Neural cell (in vitro differentiated cells): ENCODE measurements around the gene EML6. TPM values are rescaled to one million over a fixed set of nuclear protein-coding genes. Genes with fewer than 3 reads are reported as not detected.

Experiments
- H2AFZ ChIP-seq: fragments of 200-600, 300-800 bp; sonication (generic), shearing (Covaris generic); 2 replicates; pipeline ENCODE4 v1.6.0; 2014; ENCODE audit warnings: low read depth, mild to moderate bottlenecking, antibody characterized with exemption, low read length, moderate library complexity
- H3F3A ChIP-seq: fragments of 200-600 bp; shearing (Covaris generic); 2 replicates; pipeline ENCODE4 v1.6.1; 2016; ENCODE audit warnings: mild to moderate bottlenecking, moderate library complexity, mixed read lengths, antibody characterized with exemption, low read length; ENCODE audit not compliant: insufficient read depth, poor library complexity, severe bottlenecking
- H3K27ac ChIP-seq: fragments of 200-600, 300-800 bp; sonication (generic), shearing (Covaris generic); 2 replicates; pipeline ENCODE4 v1.5.1; 2014; ENCODE audit warnings: mild to moderate bottlenecking, low read length, moderate library complexity
- H3K27me3 ChIP-seq: fragments of 300-800, 200-600 bp; sonication (generic), shearing (Covaris generic); 2 replicates; pipeline ENCODE4 v1.6.0; 2014; ENCODE audit warnings: mild to moderate bottlenecking, low read depth, low read length, moderate library complexity; ENCODE audit not compliant: insufficient read depth
- H3K36me3 ChIP-seq: fragments of 300-800, 200-600 bp; sonication (generic), shearing (Covaris generic); 2 replicates; pipeline ENCODE4 v1.5.1; 2014; ENCODE audit warnings: mild to moderate bottlenecking, antibody characterized with exemption, low read length, moderate library complexity; ENCODE audit not compliant: insufficient read depth
- H3K4me2 ChIP-seq: fragments of 300-800, 200-600 bp; sonication (generic), shearing (Covaris generic); 2 replicates; pipeline ENCODE4 v1.6.0; 2014; ENCODE audit warnings: mild to moderate bottlenecking, low read length
- H3K4me3 ChIP-seq: fragments of 300-800, 200-600 bp; sonication (generic), shearing (Covaris generic); 2 replicates; pipeline ENCODE4 v1.5.1; 2014; ENCODE audit warnings: mild to moderate bottlenecking, low read length, moderate library complexity
- H3K79me2 ChIP-seq: fragments of 200-600 bp; shearing (Covaris generic); replicated peaks from 2 replicates; pipeline ENCODE4 v1.6.0; 2014; ENCODE audit warnings: mild to moderate bottlenecking, low read length, moderate library complexity; ENCODE audit not compliant: insufficient read depth
- H3K9ac ChIP-seq: fragments of 300-800, 200-600 bp; sonication (generic), shearing (Covaris generic); 2 replicates; pipeline ENCODE4 v1.6.1; 2016; ENCODE audit warnings: mild to moderate bottlenecking, low read length, mixed read lengths
- H3K9me2 ChIP-seq: fragments of 200-600 bp; shearing (Covaris generic); 2 replicates; pipeline ENCODE4 v1.6.1; 2016; ENCODE audit warnings: mild to moderate bottlenecking, low read length, mixed read lengths; ENCODE audit not compliant: insufficient read depth
- H3K9me3 ChIP-seq: fragments of 200-600, 300-800 bp; sonication (generic), shearing (Covaris generic); 2 replicates; pipeline ENCODE4 v1.6.1; 2016; ENCODE audit warnings: mild to moderate bottlenecking, mixed run types, low read length, moderate library complexity, mixed read lengths
- H4K20me1 ChIP-seq: fragments of 200-600 bp; shearing (Covaris generic); 2 replicates; pipeline ENCODE4 v1.6.1; 2016; ENCODE audit warnings: mild to moderate bottlenecking, mixed run types; ENCODE audit not compliant: insufficient read depth
- CTCF ChIP-seq: fragments of 450-650 bp; IDR thresholded peaks from 2 replicates; pipeline ENCODE4 v1.5.1; 2014; ENCODE audit warnings: antibody characterized with exemption, mild to moderate bottlenecking, moderate library complexity; ENCODE audit not compliant: poor library complexity, severe bottlenecking
- EP300 ChIP-seq: fragments of 450-650 bp; conservative IDR thresholded peaks from 2 replicates; pipeline ENCODE4 v1.6.1; 2014; ENCODE audit warnings: antibody characterized with exemption, mild to moderate bottlenecking, moderate library complexity; ENCODE audit not compliant: poor library complexity, severe bottlenecking
- EZH2 ChIP-seq: fragments of 200-600, 300-800 bp; shearing (Covaris generic), sonication (generic); IDR thresholded peaks from 2 replicates; pipeline ENCODE4 v1.6.1; 2014; ENCODE audit warnings: antibody characterized with exemption, low read length, borderline replicate concordance, mild to moderate bottlenecking; ENCODE audit not compliant: insufficient read depth, poor library complexity, severe bottlenecking
- MXI1 ChIP-seq: fragments of 450-650 bp; conservative IDR thresholded peaks from 2 replicates; pipeline ENCODE4 v1.6.1; 2014; ENCODE audit warnings: antibody characterized with exemption, mild to moderate bottlenecking; ENCODE audit not compliant: poor library complexity, severe bottlenecking
- POLR2AphosphoS5 ChIP-seq: IDR thresholded peaks from 2 replicates; pipeline ENCODE4 v1.6.1; 2012
- RAD21 ChIP-seq: fragments of 450-650 bp; conservative IDR thresholded peaks from 2 replicates; pipeline ENCODE4 v1.6.1; 2014; ENCODE audit warnings: antibody characterized with exemption, mild to moderate bottlenecking, moderate library complexity
- SMC3 ChIP-seq: fragments of 450-650 bp; conservative IDR thresholded peaks from 2 replicates; pipeline ENCODE4 v1.6.1; 2014; ENCODE audit warnings: antibody characterized with exemption, mild to moderate bottlenecking, moderate library complexity; ENCODE audit not compliant: poor library complexity
- TAF1 ChIP-seq: IDR thresholded peaks from 2 replicates; pipeline ENCODE4 v1.6.1; 2012; ENCODE audit warnings: low read depth
- polyA plus RNA-seq: library from polyadenylated mRNA; depleted of rRNA; stranded (reverse); fragments of >200 nt; gene quantifications from 2 replicates; pipeline ENCODE4 v1.2.3, GENCODE V29; 2014
- TF ChIP-seq, protein P1 (sequence below): IDR thresholded peaks from 2 replicates; pipeline ENCODE4 v1.6.1; 2012; ENCODE audit warnings: borderline replicate concordance

EML6 gene
- polyA plus RNA-seq, 1 donor from 2014 or later, result 13.4 TPM

DNA sequence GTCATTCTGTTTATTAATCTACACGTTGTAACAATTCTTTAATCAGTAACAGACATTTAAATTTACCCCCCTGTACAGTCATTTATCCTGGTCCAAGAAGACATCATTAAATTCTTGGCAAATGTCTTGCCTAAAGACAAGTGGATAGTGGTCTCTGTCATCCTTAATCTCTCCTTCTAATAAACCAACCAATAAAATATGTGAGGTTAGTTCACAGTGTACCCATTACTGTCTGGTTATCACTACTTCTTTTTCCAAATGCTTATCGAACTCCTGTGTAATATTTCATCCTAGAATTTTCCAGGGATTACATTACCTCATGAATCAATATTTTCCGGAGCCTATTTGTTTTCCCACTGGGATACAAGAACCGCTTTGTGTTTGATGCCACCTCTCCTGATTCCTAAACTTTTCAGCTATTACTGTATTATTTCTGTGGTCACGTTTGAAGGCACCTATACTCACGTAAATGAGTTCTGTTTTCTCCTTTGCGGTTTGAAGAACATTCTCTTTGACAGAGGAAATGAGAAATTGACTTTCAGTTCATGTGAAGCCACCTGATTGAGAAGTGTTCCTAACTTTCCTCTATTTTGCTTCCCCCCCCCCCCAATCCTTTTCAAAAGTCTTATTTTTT, 195.3 kb downstream of the EML6 start:
- Histone ChIP-seq H3K27ac (no peak overlapping the region), H3K9me3 (no peaks in the 10 kb centered on the region), H3K27me3 (no peaks in the 10 kb centered on the region), H3K36me3 (no peaks in the 10 kb centered on the region), H2AFZ (no peak overlapping the region), H3K4me2 (no peak overlapping the region), H3K79me2 (no peaks in the 10 kb centered on the region), H3F3A (no peaks in the 10 kb centered on the region), H3K4me3 (no peak overlapping the region), H3K9me2 (no peaks in the 10 kb centered on the region), H3K9ac (no peak overlapping the region), H4K20me1 (no peaks in the 10 kb centered on the region)
- no peak for TF ChIP-seq RAD21
- TF ChIP-seq EP300, result no peak
- no peak for TF ChIP-seq CTCF
- no peak for TF ChIP-seq SMC3
- TF ChIP-seq EZH2, result no peak
- TF ChIP-seq, protein P1, sequence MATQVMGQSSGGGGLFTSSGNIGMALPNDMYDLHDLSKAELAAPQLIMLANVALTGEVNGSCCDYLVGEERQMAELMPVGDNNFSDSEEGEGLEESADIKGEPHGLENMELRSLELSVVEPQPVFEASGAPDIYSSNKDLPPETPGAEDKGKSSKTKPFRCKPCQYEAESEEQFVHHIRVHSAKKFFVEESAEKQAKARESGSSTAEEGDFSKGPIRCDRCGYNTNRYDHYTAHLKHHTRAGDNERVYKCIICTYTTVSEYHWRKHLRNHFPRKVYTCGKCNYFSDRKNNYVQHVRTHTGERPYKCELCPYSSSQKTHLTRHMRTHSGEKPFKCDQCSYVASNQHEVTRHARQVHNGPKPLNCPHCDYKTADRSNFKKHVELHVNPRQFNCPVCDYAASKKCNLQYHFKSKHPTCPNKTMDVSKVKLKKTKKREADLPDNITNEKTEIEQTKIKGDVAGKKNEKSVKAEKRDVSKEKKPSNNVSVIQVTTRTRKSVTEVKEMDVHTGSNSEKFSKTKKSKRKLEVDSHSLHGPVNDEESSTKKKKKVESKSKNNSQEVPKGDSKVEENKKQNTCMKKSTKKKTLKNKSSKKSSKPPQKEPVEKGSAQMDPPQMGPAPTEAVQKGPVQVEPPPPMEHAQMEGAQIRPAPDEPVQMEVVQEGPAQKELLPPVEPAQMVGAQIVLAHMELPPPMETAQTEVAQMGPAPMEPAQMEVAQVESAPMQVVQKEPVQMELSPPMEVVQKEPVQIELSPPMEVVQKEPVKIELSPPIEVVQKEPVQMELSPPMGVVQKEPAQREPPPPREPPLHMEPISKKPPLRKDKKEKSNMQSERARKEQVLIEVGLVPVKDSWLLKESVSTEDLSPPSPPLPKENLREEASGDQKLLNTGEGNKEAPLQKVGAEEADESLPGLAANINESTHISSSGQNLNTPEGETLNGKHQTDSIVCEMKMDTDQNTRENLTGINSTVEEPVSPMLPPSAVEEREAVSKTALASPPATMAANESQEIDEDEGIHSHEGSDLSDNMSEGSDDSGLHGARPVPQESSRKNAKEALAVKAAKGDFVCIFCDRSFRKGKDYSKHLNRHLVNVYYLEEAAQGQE, result no peak
- no peak for TF ChIP-seq POLR2AphosphoS5
- no peak for TF ChIP-seq MXI1
- TF ChIP-seq TAF1, result no peak

DNA sequence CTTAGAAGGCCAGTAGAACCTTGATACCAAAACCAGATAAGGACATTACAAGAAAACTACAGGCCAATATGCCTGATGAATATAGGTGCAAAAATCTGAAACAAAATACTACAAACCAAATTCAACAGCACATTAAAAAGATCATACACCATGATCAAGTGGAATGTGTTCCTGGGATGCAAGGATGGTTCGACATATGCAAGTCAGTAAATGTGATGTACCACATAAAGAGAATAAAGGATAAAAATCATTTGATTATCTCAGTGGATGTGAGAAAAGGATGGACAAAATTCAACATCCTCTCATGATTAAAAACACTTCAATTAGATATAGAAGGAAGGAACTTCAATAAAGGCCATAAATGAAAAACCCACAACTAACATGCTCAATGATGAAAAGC, 197.2 kb downstream of the EML6 start:
- no peak overlapping the region for H3K4me3 ChIP-seq
- H3F3A ChIP-seq, result no peaks in the 10 kb centered on the region
- no peaks in the 10 kb centered on the region for H3K9me3 ChIP-seq
- no peak overlapping the region for H3K27ac ChIP-seq
- TF ChIP-seq SMC3 (no peak), CTCF (no peak), EP300 (no peak), TAF1 (no peak), RAD21 (no peak), POLR2AphosphoS5 (no peak), EZH2 (no peak), MXI1 (no peak)
- TF ChIP-seq, protein P1, result no peak
- no peaks in the 10 kb centered on the region for H3K9me2 ChIP-seq
- no peaks in the 10 kb centered on the region for H4K20me1 ChIP-seq
- no peak overlapping the region for H3K4me2 ChIP-seq
- H3K27me3 ChIP-seq, result no peaks in the 10 kb centered on the region
- H3K36me3 ChIP-seq, result no peaks in the 10 kb centered on the region
- no peak overlapping the region for H2AFZ ChIP-seq
- H3K79me2 ChIP-seq, result no peaks in the 10 kb centered on the region
- no peak overlapping the region for H3K9ac ChIP-seq
